ENCODE data around the gene CCSER1. TPM values are rescaled to one million over a fixed set of nuclear protein-coding genes. Genes with fewer than 3 reads are reported as not detected.

The CCSER1 gene
- total and polyA plus RNA-seq, 2 experiments from 2014 or later: 2.9 to 3.4 TPM

- Histone ChIP-seq H3K27me3 (ENCODE audit: insufficient read depth) (no peaks in the 10 kb centered on the region), H3K4me2 (no peak overlapping the region), H2AFZ (no peak overlapping the region), H3K79me2 (replicated peaks; ENCODE audit: insufficient read depth) (no peaks in the 10 kb centered on the region), H3K36me3 (ENCODE audit: insufficient read depth) (no peaks in the 10 kb centered on the region), H3F3A (replicated peaks; ENCODE audit: low read depth) (no peaks in the 10 kb centered on the region), H3K4me3 (no peak overlapping the region), H3K27ac (ENCODE audit: low read depth) (no peak overlapping the region), H4K20me1 (replicated peaks; ENCODE audit: insufficient read depth) (no peaks in the 10 kb centered on the region), H3K4me1 (ENCODE audit: insufficient read depth) (0 out of 2 replicates have a peak, but pooled peaks cover 7% of the 10 kb centered on the region), H3K9me2 (ENCODE audit: insufficient read depth) (no peaks in the 10 kb centered on the region)
- Mint-ChIP-seq H3K4me3 (no peak overlapping the region), H3K27ac (no peak overlapping the region), H3K36me3 (ENCODE audit: low read depth) (no peaks in the 10 kb centered on the region), H3K4me1 (peaks cover 8% of the 10 kb centered on the region; the same call in 2 of the 3 replicates), H3K27me3 (ENCODE audit: insufficient read depth, low read depth, poor library complexity) (no peaks in the 10 kb centered on the region), H3K9me3 (peaks cover 5% of the 10 kb centered on the region; the same call in 1 of the 3 replicates)
- ATAC-seq: no peak
- no peak for DNase-seq (ENCODE audit: low spot score)
- TF ChIP-seq JUNB (IDR thresholded peaks at IDR 0.05; ENCODE audit: unreplicated experiment): no peak
- no peak for TF ChIP-seq ZNF462 (CRISPR knock-in tag; IDR thresholded peaks at IDR 0.05)
- TF ChIP-seq EZH2phosphoT487 (IDR thresholded peaks at IDR 0.05; ENCODE audit: unreplicated experiment): no peak
- no peak for TF ChIP-seq ZNF114 (CRISPR knock-in tag; IDR thresholded peaks at IDR 0.05)
- no peak for TF ChIP-seq CREB1 (CRISPR knock-in tag; IDR thresholded peaks at IDR 0.05; ENCODE audit: low read depth)
- TF ChIP-seq CTCF (conservative IDR thresholded peaks at IDR 0.05; ENCODE audit: low read depth in 2 of 2): no peak
Measured at GRCh38 chr4:90528551-90528950, 401.4 kb downstream of the CCSER1 start.
